ENCODE results near the gene SMYD5.

- no peak for TF ChIP-seq CTCF (IDR thresholded peaks at IDR 0.05; ENCODE audit: insufficient read depth, low read length, poor library complexity, severe bottlenecking)
- TF ChIP-seq EZH2phosphoT487 (conservative IDR thresholded peaks at IDR 0.05; ENCODE audit: low read length) = no peak
Observed at GRCh38 chr2:73239776-73240175, 25.7 kb downstream of the SMYD5 start.
